ENCODE results near the gene PAK3.

Gene PAK3

GRCh38 chrX:111200327-111200726 lies 104.3 kb downstream of the PAK3 start:
- H3K27me3 ChIP-seq (ENCODE audit: control insufficient read depth, insufficient read depth, low read length): no peaks in the 10 kb centered on the region
- no peak overlapping the region for H3K4me3 ChIP-seq (ENCODE audit: low read depth, low read length)
- no peak overlapping the region for H3K27ac ChIP-seq
- no peak overlapping the region for H2AFZ ChIP-seq
- no peaks in the 10 kb centered on the region for H3K4me1 ChIP-seq
- H3K9me3 ChIP-seq (ENCODE audit: control insufficient read depth, low read length): no peaks in the 10 kb centered on the region
- no peaks in the 10 kb centered on the region for H3K79me2 ChIP-seq
- H3K4me2 ChIP-seq (ENCODE audit: low read length): no peak overlapping the region
- H3K9ac ChIP-seq: no peak overlapping the region
- TF ChIP-seq CTCF (IDR thresholded peaks at IDR 0.05): no peak
- no peaks in the 10 kb centered on the region for H3K36me3 ChIP-seq (ENCODE audit: control insufficient read depth, insufficient read depth, low read length)

- TF ChIP-seq CTCF (IDR thresholded peaks at IDR 0.05): no peak
- Histone ChIP-seq H3K4me2 (ENCODE audit: low read length) (no peak overlapping the region), H3K9ac (no peak overlapping the region), H3K4me3 (ENCODE audit: low read depth, low read length) (no peak overlapping the region), H2AFZ (no peak overlapping the region), H3K27me3 (ENCODE audit: control insufficient read depth, insufficient read depth, low read length) (no peaks in the 10 kb centered on the region), H3K9me3 (ENCODE audit: control insufficient read depth, low read length) (no peaks in the 10 kb centered on the region), H3K36me3 (ENCODE audit: control insufficient read depth, insufficient read depth, low read length) (no peaks in the 10 kb centered on the region), H3K27ac (no peak overlapping the region), H3K79me2 (no peaks in the 10 kb centered on the region), H3K4me1 (no peaks in the 10 kb centered on the region)
Observed at GRCh38 chrX:111207851-111208250, 111.9 kb downstream of the PAK3 start.

GRCh38 chrX:111216293-111216801 lies 120.4 kb downstream of the PAK3 start:
- no peak overlapping the region for H3K27ac ChIP-seq

GRCh38 chrX:111244235-111244750 lies 148.3 kb downstream of the PAK3 start:
- H3K27me3 ChIP-seq (ENCODE audit: control insufficient read depth, insufficient read depth, low read length): no peaks in the 10 kb centered on the region
- no peak overlapping the region for H2AFZ ChIP-seq
- no peak overlapping the region for H3K9ac ChIP-seq
- no peak for TF ChIP-seq CTCF (IDR thresholded peaks at IDR 0.05)
- H3K36me3 ChIP-seq (ENCODE audit: control insufficient read depth, insufficient read depth, low read length): no peaks in the 10 kb centered on the region
- no peak overlapping the region for H3K27ac ChIP-seq
- H3K79me2 ChIP-seq: no peaks in the 10 kb centered on the region
- H3K9me3 ChIP-seq (ENCODE audit: control insufficient read depth, low read length): no peaks in the 10 kb centered on the region
- no peak overlapping the region for H3K4me3 ChIP-seq (ENCODE audit: low read depth, low read length)
- H3K4me2 ChIP-seq (ENCODE audit: low read length): no peak overlapping the region
- no peaks in the 10 kb centered on the region for H3K4me1 ChIP-seq

More at GRCh38 chrX:111216293-111216801, 120.4 kb downstream of the PAK3 start:
- TF ChIP-seq CTCF (IDR thresholded peaks at IDR 0.05): no peak
- Histone ChIP-seq H2AFZ (no peak overlapping the region), H3K79me2 (no peaks in the 10 kb centered on the region), H3K4me2 (ENCODE audit: low read length) (no peak overlapping the region), H3K4me3 (ENCODE audit: low read depth, low read length) (no peak overlapping the region), H3K27me3 (ENCODE audit: control insufficient read depth, insufficient read depth, low read length) (no peaks in the 10 kb centered on the region), H3K9ac (no peak overlapping the region), H3K9me3 (ENCODE audit: control insufficient read depth, low read length) (no peaks in the 10 kb centered on the region), H3K36me3 (ENCODE audit: control insufficient read depth, insufficient read depth, low read length) (no peaks in the 10 kb centered on the region), H3K4me1 (no peaks in the 10 kb centered on the region)
